Upper lobe of left lung (tissue), 4 donors: ENCODE measurements around the gene CSTF1.

ENCODE experiments used
- POLR2A ChIP-seq, 4 donors: fragments of 450-650 bp; IDR thresholded peaks; one replicate each; pipeline ENCODE4 v1.5.1; 2016 to 2017; ENCODE audit warnings: antibody characterized with exemption in 4 of 4, mild to moderate bottlenecking in 2 of 4
- TF ChIP-seq, protein P1 (sequence below), 6 experiments: fragments of 450-650 bp in 4 of 6; fragments of 200-600 bp in 2 of 6; sonication (generic) in 2 of 6; IDR thresholded peaks; one replicate each; pipeline ENCODE4 v1.5.1; 2016 to 2019; ENCODE audit warnings: antibody characterized with exemption in 6 of 6

DNA sequence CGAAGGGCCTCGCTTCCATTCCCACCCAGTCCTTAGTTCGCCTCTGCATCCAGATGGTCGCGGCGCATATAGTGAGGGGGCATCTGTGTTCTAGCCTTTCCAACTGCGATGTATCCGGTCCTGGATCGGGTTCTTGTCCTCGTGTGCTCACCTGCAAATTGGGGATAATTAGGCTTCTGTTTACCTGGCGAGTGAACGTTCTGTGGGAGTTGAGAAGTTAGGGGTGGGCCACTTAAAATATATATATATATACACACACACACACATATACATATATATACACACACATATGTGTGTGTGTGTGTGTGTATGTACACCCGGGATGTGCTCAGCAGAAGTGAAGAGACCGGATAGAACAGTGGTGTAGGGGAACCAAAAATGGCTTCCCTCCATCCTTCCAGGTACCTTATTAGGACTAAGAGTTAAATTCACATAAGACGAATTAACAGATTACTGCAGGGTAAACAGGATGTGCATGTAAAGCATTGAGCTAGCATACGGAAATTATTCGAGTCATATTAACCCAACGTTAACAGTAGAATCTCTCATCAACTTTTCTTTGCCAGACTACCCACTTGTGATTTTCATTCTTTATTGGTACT, 537 bp downstream of the CSTF1 start:
- no peak for TF ChIP-seq POLR2A (IDR thresholded peaks at IDR 0.05)
- TF ChIP-seq, protein P1, sequence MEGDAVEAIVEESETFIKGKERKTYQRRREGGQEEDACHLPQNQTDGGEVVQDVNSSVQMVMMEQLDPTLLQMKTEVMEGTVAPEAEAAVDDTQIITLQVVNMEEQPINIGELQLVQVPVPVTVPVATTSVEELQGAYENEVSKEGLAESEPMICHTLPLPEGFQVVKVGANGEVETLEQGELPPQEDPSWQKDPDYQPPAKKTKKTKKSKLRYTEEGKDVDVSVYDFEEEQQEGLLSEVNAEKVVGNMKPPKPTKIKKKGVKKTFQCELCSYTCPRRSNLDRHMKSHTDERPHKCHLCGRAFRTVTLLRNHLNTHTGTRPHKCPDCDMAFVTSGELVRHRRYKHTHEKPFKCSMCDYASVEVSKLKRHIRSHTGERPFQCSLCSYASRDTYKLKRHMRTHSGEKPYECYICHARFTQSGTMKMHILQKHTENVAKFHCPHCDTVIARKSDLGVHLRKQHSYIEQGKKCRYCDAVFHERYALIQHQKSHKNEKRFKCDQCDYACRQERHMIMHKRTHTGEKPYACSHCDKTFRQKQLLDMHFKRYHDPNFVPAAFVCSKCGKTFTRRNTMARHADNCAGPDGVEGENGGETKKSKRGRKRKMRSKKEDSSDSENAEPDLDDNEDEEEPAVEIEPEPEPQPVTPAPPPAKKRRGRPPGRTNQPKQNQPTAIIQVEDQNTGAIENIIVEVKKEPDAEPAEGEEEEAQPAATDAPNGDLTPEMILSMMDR (IDR thresholded peaks at IDR 0.05): no peak
